ENCODE results near the gene ARHGEF12.

Gene ARHGEF12

DNA sequence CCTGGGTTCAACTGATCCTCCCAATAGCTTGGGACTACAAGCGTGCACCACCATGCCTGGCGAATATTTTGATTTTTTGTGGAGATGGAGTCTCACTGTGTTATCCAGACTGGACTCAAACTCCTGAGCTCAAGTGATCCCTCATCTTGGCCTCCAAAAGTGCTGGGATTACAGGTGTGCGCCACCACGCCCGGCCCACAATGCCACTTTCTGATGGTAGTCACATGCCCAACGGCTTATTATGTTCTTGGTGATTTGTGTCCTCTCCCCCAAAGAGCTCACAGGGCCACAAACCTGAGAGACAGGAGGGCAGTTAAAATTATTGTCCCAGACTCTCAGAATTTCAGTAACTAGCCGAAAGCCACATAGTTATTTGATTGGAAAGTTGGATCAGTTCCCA, 185.0 kb downstream of the ARHGEF12 start:
- no peak for DNase-seq

GRCh38 chr11:120522021-120522420, 185.8 kb downstream of the ARHGEF12 start:
- DNase-seq = no peak

DNA sequence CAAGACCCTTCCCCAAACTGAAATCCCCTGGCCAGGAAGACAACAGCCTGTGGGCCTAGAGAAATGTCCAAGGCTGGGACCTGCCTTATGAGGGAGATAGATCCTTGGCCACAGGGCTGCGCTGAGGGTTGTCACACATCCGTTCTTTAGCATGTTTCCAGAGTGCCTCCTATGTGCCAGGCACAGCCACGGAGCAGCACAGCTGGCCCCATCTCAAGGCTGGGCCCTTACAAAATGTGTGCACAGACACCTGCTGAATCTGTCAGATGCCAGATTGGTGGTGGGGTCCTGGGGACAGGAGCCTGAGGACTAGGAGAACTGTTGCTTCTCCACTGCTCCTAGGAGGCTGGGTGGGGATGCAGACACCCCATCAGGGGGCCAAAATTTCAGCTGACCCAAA, 186.5 kb downstream of the ARHGEF12 start:
- no peak for DNase-seq

GRCh38 chr11:120523196-120523595, 187.0 kb downstream of the ARHGEF12 start:
- DNase-seq = no peak

DNA sequence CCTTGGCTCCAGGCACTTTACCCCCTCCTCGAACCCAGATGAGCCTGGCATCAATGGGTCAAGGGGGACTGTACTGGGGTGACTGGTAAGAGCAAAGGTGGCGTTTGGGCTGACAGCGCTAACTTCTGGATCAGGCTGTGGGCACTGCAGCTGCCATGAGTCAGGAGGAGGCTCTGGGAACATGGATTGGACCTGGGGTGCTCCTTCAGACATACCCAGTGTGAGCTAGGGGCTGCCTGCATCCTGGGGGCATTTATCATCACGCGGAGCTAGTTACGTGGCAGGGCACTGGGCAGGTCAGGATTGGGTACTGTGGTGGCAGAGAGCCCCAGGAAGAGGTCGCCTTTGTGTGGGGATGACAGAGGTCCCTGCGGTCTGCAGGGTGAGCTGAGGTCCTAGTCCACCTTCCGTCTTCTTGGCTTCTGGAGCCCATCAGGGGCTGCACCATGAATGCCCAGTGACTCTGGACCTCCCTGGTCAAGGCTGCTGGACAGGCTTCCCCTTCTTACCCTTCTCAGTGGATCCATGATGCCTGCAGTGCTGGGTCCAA, 188.4 kb downstream of the ARHGEF12 start:
- no peak for DNase-seq

DNA sequence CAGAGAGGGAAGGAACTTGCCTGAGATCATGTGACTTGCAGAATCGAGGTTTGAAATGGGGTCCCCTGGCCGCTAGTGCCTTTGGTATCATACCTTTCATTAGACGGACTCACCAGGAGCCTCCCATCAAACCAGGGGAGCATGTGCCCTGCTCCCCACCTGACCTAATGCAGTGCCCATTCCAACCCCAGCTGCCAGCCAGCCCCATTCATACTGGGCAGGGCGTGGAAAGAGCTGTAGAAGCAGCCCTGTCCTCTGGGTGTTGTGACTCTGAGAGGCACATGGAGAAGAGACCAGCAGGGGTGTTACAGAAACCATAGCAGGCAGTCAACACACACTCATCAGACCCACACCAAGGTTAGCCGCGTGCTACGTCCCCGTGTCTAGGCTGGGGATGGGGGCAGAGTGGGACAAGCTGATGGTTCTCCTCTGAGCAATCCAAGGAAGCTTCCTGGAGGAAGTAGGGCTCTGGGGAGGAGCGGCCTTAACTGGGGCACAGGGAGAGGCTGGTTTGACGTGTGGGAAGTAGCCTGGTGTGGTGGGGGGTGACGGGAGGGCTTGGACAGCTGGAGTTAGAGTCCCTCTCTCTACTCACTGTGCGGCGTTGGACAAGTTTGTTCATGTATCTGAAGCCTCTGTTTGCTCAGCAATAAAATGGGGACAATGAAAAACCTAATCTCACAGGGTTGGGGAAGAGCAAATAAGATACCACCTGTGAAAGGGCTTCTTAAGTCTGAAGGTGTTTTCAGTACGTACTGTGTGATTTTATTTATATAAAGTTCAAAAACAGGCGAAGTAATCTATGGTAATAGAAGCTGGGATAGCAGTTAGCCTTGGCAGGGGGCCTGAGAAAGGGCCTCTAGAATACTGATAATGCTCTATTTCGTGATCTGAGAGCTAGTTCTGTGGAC, 189.3 kb downstream of the ARHGEF12 start:
- no peak for DNase-seq

DNA sequence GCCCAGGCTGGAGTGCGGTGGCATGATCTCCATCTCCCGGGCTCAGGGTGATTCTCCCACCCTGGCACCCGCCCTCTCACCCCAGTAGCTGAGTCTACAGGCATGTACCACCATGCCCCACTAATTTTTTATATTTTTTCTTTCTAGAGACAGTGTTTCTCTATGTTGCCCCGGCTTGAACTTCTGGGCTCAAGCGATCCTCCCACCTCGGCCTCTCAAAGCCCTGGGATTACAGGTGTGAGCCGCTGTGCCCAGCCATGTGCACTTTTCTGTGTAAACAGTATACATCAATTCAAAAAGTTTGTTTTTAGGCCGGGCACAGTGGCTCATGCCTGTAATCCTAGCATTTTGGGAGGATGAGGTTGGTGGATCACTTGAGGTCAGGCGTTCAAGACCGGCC, 190.0 kb downstream of the ARHGEF12 start:
- DNase-seq = no peak

DNA sequence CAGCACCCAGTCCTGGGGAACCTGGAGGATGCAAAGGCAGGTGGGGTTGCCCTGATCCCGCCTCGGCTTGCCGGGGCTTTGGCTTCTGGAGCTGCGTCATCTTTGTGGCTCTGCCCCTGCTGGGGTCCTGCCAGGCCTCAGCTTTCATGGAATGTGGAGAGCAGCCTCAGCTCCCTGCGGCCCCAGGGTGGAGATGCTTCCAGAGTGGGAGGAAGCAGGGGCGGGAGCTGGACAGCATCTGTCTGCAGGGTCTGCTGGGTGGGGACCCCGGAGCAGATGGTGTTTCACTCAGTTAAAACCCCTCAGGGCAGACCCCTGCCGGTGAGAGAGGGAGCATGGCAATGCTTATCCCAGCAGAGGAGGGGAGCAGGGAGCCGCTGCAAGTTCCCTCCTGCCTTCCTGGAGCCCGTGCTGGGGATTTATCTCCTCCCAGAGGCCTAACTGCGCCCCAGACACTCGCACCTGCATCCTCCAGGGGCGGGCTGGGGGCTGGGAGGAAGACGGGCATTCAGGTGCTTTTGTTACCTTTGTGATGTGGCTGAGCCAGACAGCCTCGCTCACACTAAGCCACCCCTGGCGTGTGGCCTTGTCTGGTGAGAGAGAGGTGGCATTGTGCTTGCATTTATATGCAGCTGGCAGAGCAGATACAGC, 191.0 kb downstream of the ARHGEF12 start:
- no peak for DNase-seq

DNA sequence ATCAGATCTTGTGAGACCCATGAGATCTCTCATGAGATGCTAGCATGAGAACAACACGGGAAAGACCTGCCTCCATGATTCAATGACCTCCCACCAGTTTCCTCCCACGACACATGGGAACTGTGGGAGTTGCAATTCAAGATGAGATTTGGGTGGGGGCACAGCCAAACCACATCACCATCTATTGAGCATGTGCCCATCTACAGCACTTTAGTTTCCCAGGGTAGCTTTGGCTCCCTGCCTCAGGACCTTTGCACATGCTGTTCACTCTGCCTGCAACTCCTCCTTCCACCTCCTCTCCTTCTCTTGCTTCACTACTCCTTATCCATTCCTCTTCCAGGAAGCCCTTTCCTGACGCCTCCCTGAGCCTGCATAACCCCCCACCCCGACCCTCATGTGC, 192.5 kb downstream of the ARHGEF12 start:
- DNase-seq = no peak

- no peak for DNase-seq
Observed at GRCh38 chr11:120529214-120529613, 193.0 kb downstream of the ARHGEF12 start.

GRCh38 chr11:120529911-120530310, 193.7 kb downstream of the ARHGEF12 start:
- DNase-seq = no peak

DNA sequence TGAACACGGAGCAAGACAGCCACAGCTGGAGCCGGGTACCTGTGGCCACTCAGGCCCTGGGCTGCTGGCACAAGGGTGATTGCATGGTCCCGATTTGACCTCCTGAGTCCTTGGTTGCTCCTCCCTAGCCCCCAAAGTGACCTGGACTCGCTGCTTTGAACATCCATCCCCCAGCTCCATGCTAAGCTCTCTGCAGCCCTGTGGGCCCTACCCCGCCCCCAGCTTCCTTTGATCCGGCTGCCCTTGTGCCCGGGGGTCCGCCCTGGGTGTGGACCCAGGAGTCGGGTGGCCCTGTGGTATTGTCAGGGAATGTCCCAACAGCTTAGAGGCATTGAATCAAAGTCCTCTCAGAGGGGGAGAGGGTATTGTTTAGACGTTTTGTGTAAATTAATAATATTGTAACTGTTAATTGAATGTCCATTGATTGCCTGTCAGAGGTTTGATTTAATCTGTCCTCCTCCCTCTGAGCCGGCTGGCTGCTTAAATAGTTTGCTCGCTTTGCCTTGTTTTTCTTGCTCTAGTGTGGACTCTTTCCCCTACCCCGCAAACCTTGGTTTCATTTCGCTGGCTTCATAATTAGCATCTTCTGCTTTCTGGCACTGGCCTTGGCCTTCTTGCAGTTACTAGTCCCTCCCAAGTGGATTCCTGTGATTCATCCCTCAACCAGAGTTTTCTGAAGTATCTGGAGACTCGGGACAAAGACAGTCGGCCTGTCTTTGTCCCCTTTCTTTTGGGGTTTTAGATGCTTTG, 196.0 kb downstream of the ARHGEF12 start:
- no peak for DNase-seq

DNA sequence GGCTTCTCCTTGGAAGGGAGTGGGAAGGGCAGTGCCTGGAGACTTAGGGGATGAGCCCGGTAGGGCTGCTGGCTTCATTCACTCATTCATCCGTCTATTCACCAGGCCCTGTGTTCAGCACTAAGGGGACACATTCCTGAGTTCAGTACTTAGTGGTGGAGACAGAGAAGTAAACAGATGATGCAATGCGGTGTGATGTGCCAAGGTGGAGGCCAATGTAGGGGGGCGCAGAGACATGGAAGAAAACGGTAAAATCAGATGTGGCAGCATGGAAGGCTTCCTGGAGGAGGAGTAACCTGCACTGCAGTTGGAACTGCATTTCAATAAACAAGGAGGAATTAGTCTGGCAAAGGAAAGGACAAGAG, 196.6 kb downstream of the ARHGEF12 start:
- no peak for DNase-seq

- no peak for DNase-seq
Observed at GRCh38 chr11:120536091-120536796, 200.0 kb downstream of the ARHGEF12 start.

DNA sequence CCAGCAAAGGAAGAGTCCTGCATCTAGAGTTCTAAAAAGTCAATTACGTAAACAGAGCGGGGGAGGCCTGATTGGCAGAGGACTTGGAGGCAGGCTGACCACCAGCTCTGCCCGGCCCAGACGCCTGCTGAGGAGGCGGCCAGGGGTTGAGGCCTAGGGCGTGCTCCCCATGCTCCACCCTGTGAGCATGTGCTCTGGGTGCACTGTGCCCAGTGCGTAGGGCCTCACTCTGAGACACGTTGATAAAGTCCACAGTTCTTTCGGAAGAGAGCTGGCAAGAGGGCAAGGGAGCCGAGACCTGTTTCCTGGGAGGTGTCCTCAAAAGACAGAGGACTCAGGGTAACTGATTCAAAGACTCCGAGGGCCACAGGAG, 200.6 kb downstream of the ARHGEF12 start:
- no peak for DNase-seq

GRCh38 chr11:120537996-120538395, 201.8 kb downstream of the ARHGEF12 start:
- no peak for DNase-seq

GRCh38 chr11:120538707-120539106, 202.5 kb downstream of the ARHGEF12 start:
- DNase-seq = no peak

All from central memory CD4-positive, alpha-beta T cell (primary cell).